DMS 273 treated with DMSO at 0.1 percent for 48 hours (cell line): ENCODE measurements around the gene MTHFR.

ENCODE experiments used
- DNase-seq: peaks from one replicate; lab custom pipeline; 2025; lab: John Stamatoyannopoulos, UW

The MTHFR gene

DNA sequence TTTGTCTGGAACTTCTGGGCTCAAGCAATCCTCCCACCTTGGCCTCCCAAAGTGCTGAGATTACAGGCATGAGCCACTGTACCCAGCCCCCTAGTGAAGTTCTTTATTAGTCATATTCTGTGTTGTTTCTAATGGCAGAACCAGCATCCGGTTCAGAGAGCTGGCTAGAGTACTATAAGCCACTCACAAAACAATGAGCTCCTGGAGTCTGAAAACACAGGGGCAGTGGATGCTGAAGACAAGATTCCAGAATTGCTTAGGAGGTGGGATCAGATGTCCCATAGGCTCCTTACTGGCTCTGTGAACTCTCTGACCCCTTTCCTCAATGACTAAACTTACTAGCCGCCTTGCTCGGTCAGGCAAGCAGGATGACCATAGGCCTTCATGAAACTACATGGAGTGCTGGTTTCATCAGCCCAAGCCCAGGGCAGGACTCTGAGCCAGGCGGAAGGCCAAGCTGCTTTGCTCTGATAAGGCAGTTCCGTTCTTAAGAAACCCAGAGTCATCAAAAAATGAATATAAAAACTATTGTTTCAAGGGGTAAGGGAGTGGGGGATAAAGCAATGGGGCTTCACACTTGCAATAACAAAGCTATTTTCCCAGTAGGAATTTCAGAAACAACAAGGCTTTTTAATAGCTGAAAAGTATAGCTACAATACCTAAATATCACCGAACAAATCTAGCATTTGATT is 8.1 kb downstream of the MTHFR start:
- no peak for DNase-seq

DNA sequence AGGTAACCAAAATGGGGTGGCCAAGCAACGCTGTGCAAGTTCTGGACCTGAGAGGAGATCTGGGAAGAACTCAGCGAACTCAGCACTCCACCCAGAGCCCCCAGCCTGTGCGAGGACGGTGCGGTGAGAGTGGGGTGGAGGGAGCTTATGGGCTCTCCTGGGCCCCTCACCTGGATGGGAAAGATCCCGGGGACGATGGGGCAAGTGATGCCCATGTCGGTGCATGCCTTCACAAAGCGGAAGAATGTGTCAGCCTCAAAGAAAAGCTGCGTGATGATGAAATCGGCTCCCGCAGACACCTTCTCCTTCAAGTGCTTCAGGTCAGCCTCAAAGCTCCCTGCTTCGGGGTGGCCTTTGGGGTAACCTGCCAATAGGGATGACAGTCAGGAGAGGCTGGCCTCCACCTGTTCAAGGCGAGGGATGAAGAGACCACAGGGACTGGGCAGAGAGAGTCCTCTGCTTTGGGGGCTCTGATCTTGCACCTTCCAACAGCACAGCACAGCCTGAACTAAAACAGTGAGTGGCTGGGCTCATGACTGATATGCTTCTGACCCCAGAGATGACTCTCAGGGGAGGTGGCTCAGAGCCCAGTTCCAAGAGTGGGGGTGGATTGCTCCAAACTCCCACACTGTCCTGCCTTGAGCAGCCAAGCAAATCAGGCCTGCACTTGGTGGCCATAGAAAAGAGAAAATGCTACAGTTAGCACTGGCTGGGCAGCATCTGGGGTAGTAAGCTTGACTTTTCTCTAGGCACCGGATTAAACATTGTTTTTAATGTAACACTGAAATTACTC is 9.5 kb downstream of the MTHFR start:
- no peak for DNase-seq

DNA sequence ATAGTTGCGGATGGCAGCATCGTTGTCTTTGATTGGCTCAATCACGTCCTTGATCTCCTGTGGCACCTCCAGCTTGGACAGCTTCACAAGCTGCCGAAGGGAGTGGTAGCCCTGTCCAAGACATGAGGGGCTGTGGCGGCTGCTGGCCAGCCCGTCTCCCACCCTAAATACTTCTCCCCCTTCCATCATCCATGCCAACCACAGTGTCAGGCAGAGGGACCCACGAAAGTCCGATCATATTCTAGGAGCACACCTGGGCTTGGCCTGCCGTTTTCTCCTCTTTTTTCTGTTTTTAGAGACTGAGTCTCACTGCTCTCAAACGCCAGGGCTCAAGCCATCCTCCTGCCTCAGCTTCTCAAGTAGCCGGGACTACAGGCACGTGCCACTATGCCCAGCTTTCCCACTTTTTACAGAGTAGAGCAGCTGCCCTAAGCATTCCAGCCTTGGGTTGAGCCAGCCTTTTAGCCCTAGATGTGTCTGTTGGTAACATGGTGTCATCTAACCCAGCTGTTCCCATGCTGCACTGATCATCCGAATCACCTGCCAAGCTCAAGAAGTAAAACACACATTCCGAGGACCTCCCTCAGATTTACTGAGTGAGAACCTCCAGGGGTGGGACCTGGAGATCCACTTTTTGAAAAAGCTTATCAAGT is 10.4 kb downstream of the MTHFR start:
- DNase-seq = no peak

DNA sequence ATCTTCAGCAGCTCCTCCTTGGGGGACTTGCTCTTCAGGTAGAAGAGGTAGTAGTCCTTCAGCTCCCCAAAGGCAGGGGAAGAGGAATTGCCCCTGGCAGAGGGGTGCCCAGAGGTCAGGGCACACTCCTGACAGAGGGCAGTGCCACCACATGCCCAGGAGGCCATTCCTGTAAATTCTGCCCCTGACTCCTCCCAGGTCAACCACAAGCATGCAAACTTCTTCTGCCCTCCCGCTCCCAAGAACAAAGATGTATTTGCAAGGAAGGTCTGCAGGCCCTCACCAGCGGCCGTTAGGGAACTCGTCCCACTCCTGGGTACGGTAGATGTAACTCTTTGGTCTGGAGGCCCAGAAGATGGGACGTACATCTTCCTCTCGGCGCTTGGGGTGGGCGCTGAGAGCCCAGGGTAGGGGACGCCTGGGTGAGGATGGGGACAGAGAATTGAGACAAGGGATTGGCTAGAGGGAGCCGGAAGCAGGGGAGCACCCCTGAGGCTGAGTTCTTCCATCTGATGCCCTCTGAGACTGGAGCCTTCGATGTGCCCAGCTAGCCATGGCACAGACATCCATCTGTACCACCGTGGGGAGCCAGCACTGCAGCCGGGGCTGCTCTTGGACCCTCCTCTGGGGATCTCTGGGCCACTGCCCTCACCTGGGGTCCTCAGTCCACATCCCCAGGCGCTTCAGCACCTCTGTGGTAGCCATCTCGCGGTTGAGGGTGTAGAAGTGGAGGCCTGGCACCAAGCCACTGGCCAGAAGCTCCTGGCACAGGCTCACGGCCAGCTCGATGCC is 11.1 kb downstream of the MTHFR start:
- no peak for DNase-seq

DNA sequence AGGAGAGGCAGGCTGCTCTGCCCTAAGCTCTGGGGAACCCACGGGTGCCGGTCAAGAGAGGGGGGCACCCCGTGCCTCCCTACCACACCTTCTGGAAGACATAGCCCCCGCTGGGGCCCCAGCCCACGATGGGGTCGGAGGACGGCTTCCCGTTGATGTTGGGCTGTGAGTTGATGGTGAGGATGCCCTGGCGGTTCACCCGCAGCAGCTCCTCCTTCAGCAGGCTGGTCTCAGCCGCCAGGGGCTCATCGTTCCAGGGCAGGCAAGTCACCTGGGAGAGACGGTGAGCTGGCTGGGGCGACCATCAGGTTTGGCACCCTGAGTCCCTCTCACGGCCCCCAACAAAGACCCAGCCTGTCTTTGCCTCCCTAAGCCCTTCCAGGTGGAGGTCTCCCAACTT is 11.9 kb downstream of the MTHFR start:
- no peak for DNase-seq

DNA sequence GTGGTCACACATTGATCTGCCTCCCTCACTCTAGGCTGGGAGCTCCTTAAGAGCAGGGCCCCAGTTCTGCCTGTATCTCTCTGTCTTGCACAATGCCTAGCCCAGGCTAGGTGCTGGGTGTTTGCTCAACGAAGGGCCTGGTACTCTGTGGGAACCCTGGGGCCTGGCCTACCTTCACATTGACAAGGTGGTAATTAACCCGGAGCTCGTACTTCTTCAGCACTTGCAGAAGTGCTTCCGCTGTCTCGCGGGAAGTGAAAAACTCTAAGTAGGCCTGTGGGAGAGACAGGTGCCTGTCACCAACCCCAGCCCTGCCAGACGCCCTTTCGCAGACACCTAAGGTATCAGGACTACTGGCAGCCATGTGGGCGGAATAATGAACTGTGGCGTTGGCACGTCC is 13.7 kb downstream of the MTHFR start:
- DNase-seq = no peak

DNA sequence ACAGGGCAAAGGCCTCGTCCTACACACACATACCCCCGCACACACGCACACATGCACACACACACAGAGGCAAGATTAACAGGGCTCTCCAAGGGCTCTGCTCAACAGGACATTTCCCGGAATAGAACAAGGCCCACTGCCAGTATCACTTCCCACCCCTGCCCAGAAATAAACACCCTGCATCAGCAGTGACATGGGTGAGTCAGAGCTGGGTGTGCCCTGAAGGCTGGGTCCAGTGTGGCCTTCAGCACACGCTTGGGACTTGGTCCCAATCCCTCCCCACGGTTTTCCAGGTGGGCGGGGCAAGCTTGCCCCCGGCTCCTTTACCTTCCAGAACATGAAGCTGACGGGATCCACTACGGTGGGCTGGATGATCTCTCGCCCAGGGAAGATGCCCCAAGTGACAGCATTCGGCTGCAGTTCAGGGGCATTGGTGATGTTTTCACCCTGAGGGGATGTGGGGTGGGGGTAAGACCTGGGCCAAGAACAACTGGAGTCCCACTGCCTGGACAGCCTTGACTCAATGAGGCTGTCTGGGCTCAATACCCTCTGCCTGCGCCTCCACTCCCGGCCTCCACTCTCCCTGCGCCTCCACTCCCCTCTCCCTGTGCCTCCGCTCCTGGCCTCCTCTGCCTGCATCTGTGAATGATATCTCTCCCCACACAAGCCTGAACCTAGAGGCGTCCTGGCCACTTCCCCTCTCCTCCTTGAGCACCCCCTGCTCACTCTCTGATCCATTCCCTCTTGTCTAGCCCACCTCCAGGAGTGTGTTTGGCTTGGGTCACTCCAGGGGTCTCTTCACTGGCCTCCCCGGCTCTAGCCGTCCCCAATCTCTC is 14.7 kb downstream of the MTHFR start:
- DNase-seq = no peak

DNA sequence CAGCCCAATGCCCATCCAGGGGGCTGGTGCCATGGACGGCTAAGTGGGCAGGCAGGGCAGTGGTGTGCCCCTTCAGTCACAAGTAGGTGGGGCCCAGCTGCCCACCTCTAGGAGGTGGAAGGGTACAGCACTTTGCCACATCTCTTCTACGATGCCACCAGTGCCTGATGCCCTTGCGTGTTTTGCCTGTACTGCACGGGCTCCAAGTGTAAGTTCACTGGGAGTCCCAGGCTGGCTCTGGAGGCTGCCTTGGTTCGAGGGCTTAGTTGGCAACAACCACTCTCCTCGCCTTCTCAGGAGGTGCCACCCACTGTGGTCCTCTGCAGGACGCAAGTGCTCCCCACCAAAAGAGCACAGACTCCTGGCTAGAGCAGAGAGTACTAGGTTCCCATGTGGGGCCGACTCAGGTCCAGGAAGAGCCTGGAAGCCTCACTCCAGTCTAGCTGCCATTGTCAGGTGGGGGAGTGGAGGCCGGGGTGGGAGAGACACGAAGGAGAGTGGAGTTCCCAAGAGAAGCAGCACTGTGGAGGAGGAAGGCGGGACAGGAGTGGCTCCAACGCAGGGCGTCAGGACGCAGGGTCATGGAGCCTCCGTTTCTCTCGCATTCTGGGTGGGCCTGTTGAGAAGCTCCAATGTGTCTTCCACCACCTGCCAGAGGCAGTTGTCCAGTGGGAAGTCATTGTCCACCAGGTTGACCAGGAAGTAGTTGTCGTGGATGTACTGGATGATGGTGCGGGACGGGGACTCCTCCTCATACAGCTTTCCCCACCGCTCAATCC is 15.5 kb downstream of the MTHFR start:
- DNase-seq = no peak

DNA sequence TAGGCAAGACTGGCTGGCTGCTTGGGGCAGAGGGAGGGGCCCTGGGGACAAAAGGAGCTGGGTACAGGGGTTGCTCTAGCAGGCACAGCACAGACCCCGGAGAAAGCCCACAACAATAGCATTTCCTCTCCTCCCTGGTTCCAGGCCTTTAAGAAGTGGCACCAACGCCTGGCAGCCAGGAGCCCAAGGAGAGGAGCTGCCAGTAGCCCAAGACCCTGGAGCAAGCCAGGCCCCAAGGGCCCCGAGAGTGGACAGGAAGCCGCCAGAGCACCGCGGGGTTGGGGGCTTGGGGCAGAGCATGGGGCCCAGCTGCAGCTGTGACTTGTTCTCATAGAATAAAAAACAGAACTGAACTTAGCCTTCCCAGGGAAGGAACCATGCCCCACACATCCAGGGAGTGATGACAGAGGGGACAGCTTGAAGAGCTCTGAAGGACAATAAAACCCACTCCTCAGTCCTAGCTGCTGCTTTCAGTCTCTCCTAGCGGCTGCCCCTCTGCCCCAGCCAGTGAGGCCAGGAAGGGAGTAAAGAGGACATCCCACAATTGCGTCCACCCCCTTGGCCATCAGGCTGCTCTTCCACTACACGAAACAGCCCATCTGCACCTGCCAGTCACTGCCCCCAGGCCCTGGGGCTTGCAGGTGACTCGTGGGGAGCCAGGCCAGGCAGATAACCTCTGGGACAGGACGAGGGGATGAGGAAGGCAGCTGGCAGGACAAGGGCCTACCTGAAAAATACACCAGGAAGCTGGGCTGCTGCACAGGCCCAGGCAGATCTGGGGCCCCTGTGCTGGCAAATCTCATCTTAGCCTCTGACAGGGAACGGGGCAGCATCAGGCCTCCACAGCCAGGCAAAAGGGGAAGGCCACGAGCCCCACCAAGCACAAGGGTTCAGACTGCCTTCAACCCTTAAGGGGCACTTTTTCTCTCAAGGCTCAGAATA is 16.4 kb downstream of the MTHFR start:
- DNase-seq = no peak

DNA sequence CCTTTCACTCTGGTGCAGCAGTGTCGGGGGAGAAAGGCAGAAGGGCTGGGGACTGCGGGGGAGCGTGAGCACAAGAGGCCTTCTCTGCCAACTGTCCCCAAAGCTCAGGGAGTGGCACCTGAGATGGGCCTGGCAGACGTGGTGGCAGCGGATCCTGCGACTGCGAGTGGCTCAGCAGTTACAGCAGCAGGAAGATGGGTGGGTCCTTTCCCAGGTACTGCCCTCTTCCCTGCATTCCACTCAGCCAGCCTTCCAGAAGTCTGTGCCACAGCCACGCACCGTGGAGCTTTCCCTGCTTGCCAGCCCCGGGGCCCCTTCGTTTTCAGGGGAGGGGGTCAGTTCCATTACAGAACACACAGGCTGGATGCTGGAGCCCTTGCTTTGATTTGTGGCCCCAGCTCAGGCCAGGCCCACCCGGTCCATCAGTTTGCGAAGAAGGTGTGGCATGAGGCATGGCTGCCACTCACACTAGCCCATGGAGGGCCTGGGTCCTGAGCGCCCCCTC is 17.2 kb downstream of the MTHFR start:
- no peak for DNase-seq

DNA sequence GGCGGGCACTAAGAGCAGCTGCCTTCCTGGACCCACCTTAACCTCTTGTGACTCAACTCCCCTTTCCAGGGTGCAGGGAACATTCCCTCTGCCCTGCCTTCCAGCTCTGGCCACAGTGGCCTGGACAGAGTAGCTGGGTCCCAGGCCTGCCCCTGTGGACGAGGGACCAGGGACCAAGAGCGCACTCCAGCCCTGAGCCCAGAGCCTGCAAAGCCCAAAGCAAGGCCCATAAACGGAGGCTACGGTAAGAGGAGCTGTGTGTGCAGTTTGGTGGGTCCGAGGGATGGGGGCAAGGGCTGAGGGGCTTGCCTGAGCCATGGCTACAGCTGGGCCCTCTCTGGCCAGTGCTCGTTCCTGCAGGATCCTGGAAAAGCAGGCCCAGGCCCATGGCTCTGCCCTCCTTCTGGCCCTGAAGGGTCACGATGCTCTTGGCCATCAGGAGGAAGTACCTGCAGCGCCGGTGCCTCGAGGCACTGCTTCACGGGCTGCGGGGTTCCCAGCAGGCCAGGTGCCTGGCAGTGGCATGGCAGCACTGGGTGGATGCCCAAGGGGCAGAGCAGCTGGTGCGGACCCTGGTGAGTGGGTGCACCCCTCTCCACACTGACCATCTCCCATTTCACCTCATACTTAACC is 17.8 kb downstream of the MTHFR start:
- no peak for DNase-seq

DNA sequence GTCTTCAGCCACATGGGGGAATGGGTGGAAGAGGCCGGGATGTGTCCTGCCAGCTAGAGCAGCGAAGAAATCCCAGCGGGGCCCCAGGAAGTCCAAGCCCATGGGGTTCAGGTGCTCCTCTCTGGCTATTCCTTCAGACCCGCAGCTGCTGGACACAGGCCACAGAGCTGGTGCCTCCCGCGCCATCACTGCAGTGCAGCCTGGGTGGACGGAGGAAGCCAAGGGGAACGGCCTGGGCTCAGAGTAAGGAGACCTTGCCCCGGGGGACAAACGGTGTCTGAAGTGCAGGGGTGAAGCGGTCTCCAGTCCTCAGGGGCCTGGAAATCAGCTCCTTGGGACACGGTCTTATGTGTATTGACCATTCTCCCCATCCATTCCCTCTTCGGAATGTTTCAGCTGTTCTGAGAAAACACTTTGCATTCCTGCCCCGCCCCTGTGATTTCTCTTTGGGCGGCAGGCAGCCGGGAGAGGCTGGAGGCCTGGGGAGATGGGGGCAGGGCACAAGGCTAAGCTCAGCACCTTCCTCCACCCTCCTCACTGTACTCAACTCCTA is 18.4 kb downstream of the MTHFR start:
- no peak for DNase-seq

DNA sequence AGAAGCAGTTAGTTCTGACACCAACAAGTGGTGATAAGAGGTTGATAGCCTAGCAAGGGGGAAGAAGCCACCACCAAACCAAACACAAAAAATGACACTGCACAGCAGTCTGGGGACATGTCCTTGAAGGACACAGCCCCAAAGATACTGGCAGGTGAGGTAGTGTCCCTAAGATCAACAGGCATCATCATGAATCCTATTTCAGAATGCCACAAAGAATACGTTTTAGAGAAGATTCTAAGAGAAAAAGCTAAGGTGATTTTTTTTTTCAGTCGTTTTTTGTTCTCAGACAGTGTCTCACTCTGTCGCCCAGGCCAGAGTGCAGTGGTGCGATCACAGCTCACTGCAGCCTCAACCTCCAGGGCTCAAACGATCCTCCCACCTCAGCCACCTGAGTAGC is 19.6 kb downstream of the MTHFR start:
- DNase-seq = no peak

DNA sequence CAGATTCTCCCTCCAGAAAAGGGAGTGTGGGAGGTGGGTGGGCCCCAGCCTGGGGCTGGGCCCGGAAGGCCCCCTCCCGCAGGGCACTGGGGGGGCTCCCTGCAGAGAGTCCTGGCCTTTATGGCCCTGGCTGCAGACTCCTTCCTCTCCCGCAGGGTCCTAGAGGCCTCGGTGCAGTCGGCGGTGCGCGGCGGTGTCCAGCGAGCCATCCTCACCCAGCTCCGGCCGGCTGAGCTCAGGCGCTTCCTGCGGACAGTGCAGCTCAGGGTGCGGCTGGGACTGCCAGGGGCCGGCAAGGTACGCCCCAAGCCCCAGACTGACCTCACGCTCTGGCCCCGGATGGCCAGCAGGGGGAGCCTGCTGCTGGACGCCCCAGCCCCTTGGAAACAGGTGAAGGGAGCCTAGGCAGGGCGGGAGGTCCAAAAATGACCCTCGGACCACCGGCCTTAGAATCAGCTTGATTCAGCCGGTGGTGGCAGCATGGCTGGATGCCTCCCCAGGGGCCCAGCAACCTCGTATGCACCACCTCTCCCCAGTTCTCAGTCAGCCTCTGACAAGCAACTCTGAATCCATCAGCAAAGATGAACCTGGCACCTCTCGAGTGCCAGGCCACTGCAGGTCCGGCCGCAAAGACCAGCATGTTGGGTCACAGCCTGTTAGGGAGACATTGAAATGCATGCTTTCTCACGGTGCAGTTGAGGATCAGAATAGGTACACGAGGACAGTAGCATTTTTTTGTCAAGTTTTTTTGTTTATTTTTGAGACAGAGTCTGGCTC is 20.6 kb downstream of the MTHFR start:
- DNase-seq = no peak

DNA sequence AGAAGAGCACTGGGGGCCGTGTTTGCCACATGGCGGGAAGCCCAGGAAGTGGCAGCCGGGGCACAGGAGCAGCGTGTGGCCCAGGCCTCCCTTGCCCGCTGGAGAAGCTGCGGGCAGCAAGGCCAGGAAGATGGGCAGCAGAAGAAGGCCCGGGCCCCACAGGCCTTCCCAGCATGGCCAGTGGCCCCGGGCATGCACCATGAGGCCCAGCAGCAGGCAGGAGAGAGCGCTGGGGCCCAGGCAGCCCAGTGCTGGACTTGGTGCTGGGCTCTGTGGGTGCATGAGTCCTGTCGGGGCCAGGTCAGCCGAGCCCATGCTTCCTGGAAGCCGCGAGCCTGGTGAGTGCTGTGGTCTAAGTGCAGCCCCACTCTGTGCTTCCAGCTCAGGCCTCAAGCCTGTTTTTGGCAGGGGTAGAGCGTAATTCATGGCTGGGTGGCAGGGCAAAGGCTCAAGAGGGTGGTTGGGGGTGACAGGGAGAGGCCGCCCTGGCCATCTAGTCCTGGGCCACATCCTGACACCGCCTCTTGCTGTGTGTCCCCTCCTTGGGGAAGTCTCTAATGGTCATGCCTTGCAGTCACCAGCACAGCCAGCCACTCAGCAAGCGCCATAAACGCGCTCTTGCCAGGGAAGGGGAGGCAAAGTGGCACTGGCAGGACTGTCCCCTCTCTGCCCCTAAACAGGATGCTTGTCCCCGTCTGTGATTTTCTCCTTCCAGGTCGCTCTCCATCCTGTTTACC is 21.3 kb downstream of the MTHFR start:
- DNase-seq = no peak

DNA sequence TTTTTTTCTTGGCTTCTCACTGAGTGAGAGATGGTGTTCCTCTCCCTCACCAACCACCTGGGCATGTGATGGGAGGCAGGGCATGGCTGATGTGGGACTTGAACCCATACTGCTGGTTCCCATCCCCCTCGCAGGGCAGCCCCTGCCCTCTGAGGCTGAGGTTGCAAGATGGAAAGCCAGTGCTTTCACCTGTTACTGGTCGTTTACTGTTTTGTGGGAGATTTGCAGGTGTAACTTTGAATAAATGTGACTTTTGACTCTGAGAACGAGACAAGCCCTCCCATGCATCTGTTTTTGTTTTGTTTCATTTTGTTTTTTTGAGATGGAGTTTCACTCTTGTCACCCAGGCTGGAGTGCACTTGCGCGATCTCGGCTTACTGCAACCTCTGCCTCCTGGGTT is 22.2 kb downstream of the MTHFR start:
- DNase-seq = no peak

DNA sequence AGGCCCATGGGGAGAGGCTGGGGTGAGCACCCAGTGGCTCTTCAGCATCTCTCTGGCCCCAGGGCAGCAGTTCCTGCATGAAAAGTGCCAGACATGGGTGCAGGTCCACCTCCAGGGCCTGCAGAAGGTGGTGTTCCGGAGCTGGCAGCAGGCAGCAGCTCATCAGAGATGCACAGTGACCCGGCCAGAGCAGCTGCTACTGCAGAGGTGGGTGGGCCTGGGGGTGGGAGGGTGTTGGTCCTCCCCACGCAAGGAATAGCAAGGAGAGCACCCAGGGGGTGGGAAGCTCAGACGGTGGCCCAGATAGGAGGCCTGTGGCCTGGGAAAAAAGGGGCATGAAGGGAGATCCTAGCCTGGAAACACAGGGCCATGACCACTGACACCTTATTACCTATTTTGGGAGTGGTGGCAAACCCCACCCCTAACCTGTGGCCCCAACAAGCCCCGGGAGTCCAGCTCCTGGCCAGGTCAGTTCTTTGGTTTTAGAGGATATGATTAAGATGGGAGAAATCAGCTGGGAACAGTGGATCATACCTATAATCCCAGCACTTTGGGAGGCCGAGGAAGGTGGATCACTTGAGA is 23.5 kb downstream of the MTHFR start:
- DNase-seq = no peak
